Astrocyte (in vitro differentiated cells and primary cell): ENCODE results near the gene PRKCH. TPM values are rescaled to one million over a fixed set of nuclear protein-coding genes. Genes with fewer than 3 reads are reported as not detected.

Source experiments
- DNase-seq: peaks from one replicate; pipeline ENCODE4 v3.0.0-alpha.2; 2010; ENCODE audit warnings: low read depth
- FAIRE-seq: peaks from 2 replicates; lab custom pipeline; 2011; peaks lifted over from hg19 to GRCh38; lab: Jason Lieb, UNC
- H2AFZ ChIP-seq: 2 replicates; pipeline ENCODE4 v1.6.0; 2012; ENCODE audit warnings: low read depth, low read length, inconsistent platforms
- H3K27ac ChIP-seq: 2 replicates; pipeline ENCODE4 v1.5.1; 2011; ENCODE audit warnings: low read depth, low read length, inconsistent platforms
- H3K27me3 ChIP-seq: 2 replicates; pipeline ENCODE4 v1.6.0; 2011; ENCODE audit warnings: low read length, inconsistent platforms; ENCODE audit not compliant: insufficient read depth
- H3K36me3 ChIP-seq: 2 replicates; pipeline ENCODE4 v1.5.1; 2011; ENCODE audit warnings: low read length, inconsistent platforms; ENCODE audit not compliant: insufficient read depth
- H3K4me1 ChIP-seq: 2 replicates; pipeline ENCODE4 v1.5.1; 2011; ENCODE audit warnings: low read length, inconsistent platforms; ENCODE audit not compliant: insufficient read depth
- H3K4me2 ChIP-seq: 2 replicates; pipeline ENCODE4 v1.6.0; 2012; ENCODE audit warnings: low read length, inconsistent platforms
- H3K4me3 ChIP-seq: 2 replicates; pipeline ENCODE4 v1.5.1; 2011; ENCODE audit warnings: low read depth, mild to moderate bottlenecking, low read length, inconsistent platforms; ENCODE audit not compliant: insufficient read depth
- H3K79me2 ChIP-seq: 2 replicates; pipeline ENCODE4 v1.6.0; 2012; ENCODE audit warnings: mild to moderate bottlenecking, low read length, inconsistent platforms; ENCODE audit not compliant: insufficient read depth
- H3K9ac ChIP-seq: 2 replicates; pipeline ENCODE4 v1.6.0; 2012; ENCODE audit warnings: mild to moderate bottlenecking, low read length, inconsistent platforms
- H3K9me3 ChIP-seq: 2 replicates; pipeline ENCODE4 v1.5.1; 2012; ENCODE audit warnings: low read depth, mild to moderate bottlenecking, low read length, inconsistent platforms; ENCODE audit not compliant: insufficient read depth
- H4K20me1 ChIP-seq: 2 replicates; pipeline ENCODE4 v1.6.0; 2012; ENCODE audit warnings: low read length, inconsistent platforms; ENCODE audit not compliant: insufficient read depth
- H3K27ac Mint-ChIP-seq: one replicate; pipeline ENCODE4 v1.8.0; 2021; ENCODE audit warnings: mild to moderate bottlenecking, mixed read lengths; ENCODE audit not compliant: unreplicated experiment
- H3K27me3 Mint-ChIP-seq: one replicate; pipeline ENCODE4 v1.8.0; 2021; ENCODE audit warnings: low read depth, mixed read lengths; ENCODE audit not compliant: unreplicated experiment
- H3K36me3 Mint-ChIP-seq: one replicate; pipeline ENCODE4 v1.8.0; 2021; ENCODE audit warnings: low read depth, mixed read lengths; ENCODE audit not compliant: unreplicated experiment
- H3K4me1 Mint-ChIP-seq: one replicate; pipeline ENCODE4 v1.8.0; 2021; ENCODE audit warnings: low read depth, mixed read lengths; ENCODE audit not compliant: unreplicated experiment
- H3K4me3 Mint-ChIP-seq: one replicate; pipeline ENCODE4 v1.8.0; 2021; ENCODE audit warnings: mild to moderate bottlenecking, moderate library complexity, mixed read lengths; ENCODE audit not compliant: unreplicated experiment
- H3K9me3 Mint-ChIP-seq: one replicate; pipeline ENCODE4 v1.8.0; 2021; ENCODE audit warnings: mild to moderate bottlenecking, mixed read lengths; ENCODE audit not compliant: unreplicated experiment
- CTCF ChIP-seq: IDR thresholded peaks from 2 replicates; pipeline ENCODE4 v1.5.1; 2011; ENCODE audit warnings: low read depth, mild to moderate bottlenecking, inconsistent platforms, low read length, moderate library complexity; ENCODE audit not compliant: insufficient read depth
- EZH2 ChIP-seq: IDR thresholded peaks from 2 replicates; pipeline ENCODE4 v1.6.1; 2012; ENCODE audit warnings: mild to moderate bottlenecking, low read length, inconsistent platforms; ENCODE audit not compliant: insufficient read depth
- total RNA-seq: library from RNA; stranded (reverse); gene quantifications from 2 replicates; pipeline ENCODE4 v1.2.1, GENCODE V29; 2021

Gene PRKCH
- total RNA-seq, 1 donor from 2014 or later: 6.0 TPM

- no peak for DNase-seq
- Mint-ChIP-seq H3K27me3 (no peaks in the 10 kb centered on the region), H3K27ac (no peak overlapping the region), H3K9me3 (no peaks in the 10 kb centered on the region), H3K36me3 (peaks cover 4% of the 10 kb centered on the region), H3K4me1 (peaks cover 4% of the 10 kb centered on the region), H3K4me3 (no peak overlapping the region)
- Histone ChIP-seq H3K9ac (no peak overlapping the region), H3K36me3 (no peaks in the 10 kb centered on the region), H3K4me3 (no peak overlapping the region), H3K27me3 (no peaks in the 10 kb centered on the region), H3K79me2 (no peaks in the 10 kb centered on the region), H4K20me1 (no peaks in the 10 kb centered on the region), H3K4me2 (peak overlapping the region; percentile 55), H3K4me1 (peaks cover 29% of the 10 kb centered on the region), H2AFZ (no peak overlapping the region), H3K9me3 (no peaks in the 10 kb centered on the region), H3K27ac (peak overlapping the region; percentile 21)
- no peak for TF ChIP-seq EZH2
- no peak for TF ChIP-seq CTCF
- FAIRE-seq: no peak
These were observed 172.6 kb downstream of the PRKCH start for GRCh38 chr14:61494018-61494417.

- no peak overlapping the region for H3K9ac ChIP-seq
- no peaks in the 10 kb centered on the region for H3K9me3 Mint-ChIP-seq
- no peaks in the 10 kb centered on the region for H3K79me2 ChIP-seq
These were observed 174.4 kb downstream of the PRKCH start for GRCh38 chr14:61495809-61496208.

More at GRCh38 chr14:61495809-61496208, 174.4 kb downstream of the PRKCH start:
- Mint-ChIP-seq H3K4me3 (peak overlapping the region; percentile 1), H3K36me3 (peaks cover 4% of the 10 kb centered on the region), H3K4me1 (peaks cover 4% of the 10 kb centered on the region), H3K27me3 (no peaks in the 10 kb centered on the region), H3K27ac (no peak overlapping the region)
- H3K4me3 ChIP-seq: no peak overlapping the region
- H3K36me3 ChIP-seq: no peaks in the 10 kb centered on the region
- H3K9me3 ChIP-seq: no peaks in the 10 kb centered on the region
- no peak overlapping the region for H2AFZ ChIP-seq
- DNase-seq: no peak
- H4K20me1 ChIP-seq: no peaks in the 10 kb centered on the region
- no peak for FAIRE-seq
- H3K27ac ChIP-seq: no peak overlapping the region
- TF ChIP-seq EZH2: no peak
- TF ChIP-seq CTCF: no peak
- H3K27me3 ChIP-seq: no peaks in the 10 kb centered on the region
- no peak overlapping the region for H3K4me2 ChIP-seq
- H3K4me1 ChIP-seq: peaks cover 24% of the 10 kb centered on the region
